ENCODE data around the gene ZGPAT.

ZGPAT gene

GRCh38 chr20:63734111-63734945 is 26.5 kb downstream of the ZGPAT start:
- DNase-seq, result no peak

- no peak for DNase-seq
Measured at GRCh38 chr20:63734946-63735858, 27.4 kb downstream of the ZGPAT start.

GRCh38 chr20:63735859-63736718 is 28.2 kb downstream of the ZGPAT start, which contains the start of gene LIME1:
Gene LIME1 (plus strand): TSS chr20:63736664. CDS start chr20:63737550, 886 bp downstream.
- peak; percentile 66 for DNase-seq

- no peak for DNase-seq
Measured at GRCh38 chr20:63736893-63737694, 29.3 kb downstream of the ZGPAT start.

GRCh38 chr20:63737695-63737944 is 29.8 kb downstream of the ZGPAT start:
- DNase-seq, result no peak

- DNase-seq, result no peak
Measured at GRCh38 chr20:63737945-63738686, 30.3 kb downstream of the ZGPAT start.

- no peak for DNase-seq
Measured at GRCh38 chr20:63738687-63739129, 30.9 kb downstream of the ZGPAT start.

- peak; percentile 60 for DNase-seq
Measured at GRCh38 chr20:63739130-63740069, 31.6 kb downstream of the ZGPAT start, which contains the start of gene SLC2A4RG. Gene SLC2A4RG (plus strand): TSS chr20:63739776. CDS start chr20:63739913, 137 bp downstream.

- no peak for DNase-seq
Measured at GRCh38 chr20:63740070-63740626, 32.3 kb downstream of the ZGPAT start.

- no peak for DNase-seq
Measured at GRCh38 chr20:63740627-63741353, 33.0 kb downstream of the ZGPAT start.

GRCh38 chr20:63741354-63741675 is 33.5 kb downstream of the ZGPAT start:
- DNase-seq, result no peak

- no peak for DNase-seq
Measured at GRCh38 chr20:63741676-63742380, 34.0 kb downstream of the ZGPAT start.

- DNase-seq, result no peak
Measured at GRCh38 chr20:63742381-63743024, 34.7 kb downstream of the ZGPAT start.

GRCh38 chr20:63743210-63743970 is 35.6 kb downstream of the ZGPAT start:
- DNase-seq, result no peak

GRCh38 chr20:63744158-63744557 is 36.3 kb downstream of the ZGPAT start:
- no peak for DNase-seq

GRCh38 chr20:63744574-63745423 is 37.0 kb downstream of the ZGPAT start:
- DNase-seq, result no peak

Data from activated naive CD4-positive, alpha-beta T cell treated with anti-CD3 and anti-CD28 coated beads, Interleukin-2, amount 50 U/mL, for 16 hours (primary cell).